NCI-H146 (cell line): ENCODE data around the gene GJD4.
A peak's percentile ranks its signal among the peaks of the same experiment; 100 is the strongest.

Experiments
- DNase-seq: peaks from one replicate; lab custom pipeline; 2025; lab: John Stamatoyannopoulos, UW

The GJD4 gene

DNA sequence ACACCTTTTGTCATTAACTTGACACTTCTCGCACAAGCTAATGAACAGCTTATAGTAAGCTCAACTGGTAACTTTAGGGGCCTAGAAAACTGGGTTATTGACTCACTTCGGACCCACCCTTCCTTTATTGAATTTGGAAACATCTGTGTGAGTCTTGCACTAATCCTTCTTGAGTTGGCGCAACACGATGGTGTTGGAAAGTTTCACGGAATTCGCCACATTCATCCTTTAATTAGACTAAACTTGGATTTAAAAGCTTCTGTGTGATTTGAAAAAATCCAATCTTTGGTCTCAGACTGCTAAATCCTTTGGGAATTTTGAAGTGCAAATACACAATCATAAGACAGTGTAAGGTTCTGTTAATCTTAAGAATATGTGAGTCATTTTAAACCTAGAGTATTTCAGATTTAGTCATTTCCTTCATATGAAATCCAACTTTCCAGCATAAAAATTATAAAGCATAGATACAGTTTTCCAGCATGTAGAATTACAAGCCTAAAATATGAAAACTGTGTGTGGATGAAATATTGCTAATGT, 21.9 kb downstream of the GJD4 start:
- no peak for DNase-seq

DNA sequence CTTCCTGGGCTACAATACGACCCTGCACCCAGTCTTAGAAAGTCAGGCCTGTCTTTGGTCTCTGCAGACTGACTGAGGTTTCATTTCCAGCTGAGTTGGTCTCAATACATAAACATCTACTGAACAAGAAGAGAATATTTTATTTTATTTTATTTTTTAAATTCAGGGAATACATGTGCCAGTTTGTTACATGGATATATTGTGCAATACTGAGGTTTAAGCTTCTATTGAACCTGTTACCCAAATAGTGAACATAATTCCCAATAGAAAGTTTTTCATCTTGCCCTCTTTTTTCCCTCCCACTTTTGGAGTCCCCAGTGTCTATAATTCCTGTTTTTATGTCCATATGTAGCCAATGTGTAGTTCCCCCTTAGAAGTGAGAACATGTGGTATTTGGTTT, 26.3 kb downstream of the GJD4 start:
- DNase-seq = no peak

DNA sequence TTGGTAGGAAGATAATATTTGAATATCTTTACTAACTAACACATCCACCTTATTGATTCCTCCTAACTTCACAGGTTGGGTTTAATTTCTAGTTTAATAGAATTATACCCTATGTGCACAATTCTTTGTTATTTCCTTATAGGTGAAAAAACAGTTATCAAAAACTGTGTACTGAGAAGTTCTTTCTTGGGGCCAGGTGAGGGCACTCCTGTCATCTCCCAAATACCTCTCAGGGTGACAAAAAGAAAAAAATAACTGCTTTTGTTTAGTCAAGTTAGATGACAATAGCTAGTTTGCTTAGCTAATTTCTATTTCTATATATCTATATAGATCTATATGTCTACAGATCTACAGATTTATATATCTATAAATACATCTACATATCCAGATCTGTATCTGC, 26.9 kb downstream of the GJD4 start:
- no peak for DNase-seq

DNA sequence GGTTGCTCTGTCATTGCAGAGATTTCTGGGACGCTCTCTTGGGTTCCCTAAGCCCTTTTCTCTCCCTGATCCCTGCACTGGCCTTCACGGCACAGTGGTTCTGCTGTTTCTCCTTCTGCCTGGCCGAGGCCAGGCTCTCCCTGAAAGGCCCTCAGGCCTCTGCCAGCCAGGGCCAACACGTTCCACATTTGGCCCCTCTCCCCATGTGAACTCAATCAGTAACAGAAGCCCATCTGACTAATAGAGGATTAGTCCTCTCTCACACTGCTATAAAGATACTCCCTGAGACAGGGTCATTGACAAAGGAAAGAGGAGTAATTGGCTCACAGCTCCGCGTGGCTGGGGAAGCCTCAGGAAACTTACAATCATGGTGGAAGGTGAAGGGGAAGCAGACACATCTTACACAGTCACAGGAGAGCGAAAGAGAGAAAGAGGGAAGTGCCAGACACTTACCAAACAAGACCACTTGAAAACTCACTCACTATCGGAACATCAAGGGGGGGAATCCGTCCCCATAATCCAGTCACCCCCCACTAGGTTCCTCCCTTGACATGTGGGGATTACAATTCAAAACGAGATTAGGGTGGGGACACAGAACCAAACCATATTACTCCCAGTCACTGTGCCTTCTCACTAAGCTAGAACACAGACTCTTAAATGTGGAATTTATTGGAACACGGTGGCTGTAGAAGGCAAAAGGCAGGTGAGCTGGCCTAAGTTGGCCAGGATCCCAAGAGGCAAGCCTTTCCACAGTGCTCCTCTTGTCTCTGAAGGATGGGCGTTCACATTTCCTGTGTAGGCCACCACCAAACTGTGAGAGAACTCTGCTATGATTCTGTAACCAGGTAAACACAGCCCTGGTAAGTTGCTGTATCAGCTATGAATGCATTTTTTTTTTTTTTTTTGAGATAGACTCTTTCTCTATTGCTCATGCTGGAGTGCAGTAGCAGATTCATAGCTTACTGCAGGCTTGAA, 28.2 kb downstream of the GJD4 start:
- no peak for DNase-seq

DNA sequence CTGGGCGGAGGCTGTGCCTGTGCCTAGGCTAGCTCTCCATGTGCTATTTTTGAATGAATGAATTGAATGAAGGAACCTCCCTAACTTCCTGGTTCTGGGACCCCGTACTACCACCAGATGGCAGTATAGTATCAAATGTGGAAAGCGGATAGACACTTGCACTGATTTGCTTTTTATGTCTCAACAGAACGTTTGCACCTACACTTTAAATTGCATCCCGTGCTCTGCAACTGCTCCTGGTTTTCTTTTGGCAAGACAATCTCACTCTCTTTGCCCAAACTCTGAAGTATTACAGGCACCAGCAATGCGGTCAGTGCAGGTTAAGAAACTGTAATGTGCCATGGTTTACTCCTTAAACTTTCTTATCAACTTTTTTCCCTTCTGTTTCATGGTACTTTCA, 30.4 kb downstream of the GJD4 start:
- DNase-seq = peak; percentile 37

DNA sequence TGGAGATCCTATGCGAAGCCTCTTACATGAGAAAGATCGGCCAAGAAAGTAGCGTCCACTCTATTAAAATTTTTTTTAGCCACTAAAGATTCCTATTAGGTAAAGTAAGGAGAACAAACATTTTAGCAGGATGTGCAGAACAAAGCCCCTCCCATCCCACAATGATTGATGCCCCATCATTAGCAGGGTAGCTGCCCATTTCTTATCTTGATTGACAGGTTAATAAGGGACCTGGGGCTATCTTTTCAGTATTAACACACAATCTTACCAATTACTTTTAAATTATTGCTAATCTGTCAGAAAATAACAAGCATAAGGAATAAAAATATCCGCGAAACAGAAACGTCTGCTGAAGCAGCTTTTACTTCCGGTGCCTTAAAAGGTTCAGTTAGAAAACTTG, 31.8 kb downstream of the GJD4 start:
- DNase-seq = no peak

DNA sequence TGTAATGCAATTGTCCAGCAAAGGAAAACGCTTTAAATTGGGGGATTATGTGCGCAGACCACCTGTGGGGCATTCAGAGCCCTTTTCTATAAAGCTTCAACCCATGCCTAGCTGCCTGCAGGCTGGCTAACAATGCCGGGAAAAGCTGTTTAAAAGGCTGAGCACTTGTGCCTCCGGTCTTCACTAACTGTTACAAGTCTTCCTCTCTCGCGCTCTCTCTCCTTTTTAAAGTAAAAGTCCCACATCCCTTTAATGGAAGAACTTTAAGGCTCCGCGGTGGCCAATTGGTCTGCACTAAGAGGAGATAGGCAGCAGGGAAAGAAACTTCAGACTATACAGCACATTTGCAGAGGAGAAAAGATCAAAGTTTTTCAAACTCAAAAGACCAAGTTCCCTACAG, 32.3 kb downstream of the GJD4 start:
- DNase-seq = no peak

DNA sequence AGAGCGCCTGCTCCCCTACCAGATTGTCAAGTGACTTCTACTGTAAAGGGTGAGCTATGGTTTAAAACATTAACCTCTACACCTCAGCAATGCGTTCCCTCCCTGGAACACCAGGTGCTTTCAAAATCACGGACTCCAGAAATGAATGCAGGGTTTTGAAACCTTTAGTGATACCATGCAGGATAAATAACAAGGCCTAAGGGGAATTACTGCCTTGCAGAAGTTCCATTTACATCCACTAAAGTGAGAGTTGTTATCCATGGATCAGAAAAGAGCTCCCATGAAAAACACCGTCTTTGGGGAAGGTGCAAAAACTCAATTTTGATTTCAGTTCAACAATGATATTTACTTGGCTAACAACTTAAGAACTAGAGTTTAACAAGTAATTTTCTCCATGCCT, 33.0 kb downstream of the GJD4 start:
- DNase-seq = no peak

DNA sequence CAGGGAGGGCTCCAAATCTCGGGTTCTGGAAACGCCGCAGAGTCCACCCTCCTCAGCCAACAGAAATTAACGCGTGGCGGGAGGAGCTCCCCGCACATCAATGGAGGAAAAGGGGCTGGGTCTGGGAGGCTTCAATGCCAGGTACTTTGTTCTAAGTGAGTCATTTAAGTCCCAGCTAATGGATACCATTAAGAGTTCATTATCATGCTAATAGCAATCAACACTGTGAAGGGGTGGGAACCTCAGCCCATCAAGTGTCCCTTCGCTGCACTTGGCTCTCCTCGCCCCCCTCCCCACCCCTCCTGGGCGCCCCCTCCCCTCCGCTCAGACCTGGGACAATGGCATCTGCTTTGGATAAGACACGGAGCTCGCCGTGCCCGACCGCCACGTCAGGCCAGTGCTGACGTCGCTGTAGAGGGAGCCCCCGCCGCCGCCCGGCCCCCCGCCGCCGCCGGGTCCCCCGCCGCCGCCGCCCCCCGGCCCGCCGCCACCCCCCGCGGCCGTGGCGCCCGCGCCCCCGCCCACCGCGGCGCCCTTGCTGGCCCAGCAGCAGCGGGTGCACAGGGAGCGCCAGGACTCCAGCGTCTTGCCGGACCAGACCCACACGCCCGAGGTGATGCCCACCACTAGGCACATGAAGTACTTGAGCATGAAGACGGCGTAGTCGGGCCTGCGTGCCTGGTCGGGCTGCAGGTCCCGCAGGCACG, 34.0 kb downstream of the GJD4 start:
- DNase-seq = no peak

DNA sequence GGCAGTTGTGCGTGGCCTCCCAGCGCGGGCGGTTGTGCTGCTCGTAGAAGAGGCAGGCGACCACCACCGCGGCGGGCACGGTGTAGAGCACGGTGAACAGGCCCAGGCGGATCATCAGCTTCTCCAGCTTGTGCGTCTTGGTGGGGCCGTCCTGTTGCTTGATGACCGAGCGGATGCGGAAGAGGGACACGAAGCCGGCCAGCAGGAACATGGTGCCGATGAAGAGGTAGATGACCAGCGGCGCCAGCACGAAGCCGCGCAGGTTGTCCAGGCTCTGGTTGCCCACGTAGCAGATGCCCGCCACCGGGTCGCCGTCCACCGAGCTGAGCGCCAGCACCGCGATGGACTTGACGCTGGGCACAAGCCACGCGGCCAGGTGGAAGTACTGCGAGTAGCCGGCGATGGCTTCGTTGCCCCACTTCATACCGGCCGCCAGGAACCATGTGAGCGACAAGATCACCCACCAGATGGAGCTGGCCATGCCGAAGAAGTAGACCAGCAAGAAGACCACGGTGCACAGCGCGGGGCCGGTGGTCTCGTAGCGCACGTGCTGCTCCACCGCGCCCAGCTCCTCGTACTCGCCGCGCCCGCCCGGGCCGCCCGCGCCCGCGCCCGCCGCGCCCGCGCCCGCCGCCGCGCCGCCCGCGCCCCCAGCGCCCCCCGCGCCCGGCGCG, 34.7 kb downstream of the GJD4 start:
- no peak for DNase-seq

DNA sequence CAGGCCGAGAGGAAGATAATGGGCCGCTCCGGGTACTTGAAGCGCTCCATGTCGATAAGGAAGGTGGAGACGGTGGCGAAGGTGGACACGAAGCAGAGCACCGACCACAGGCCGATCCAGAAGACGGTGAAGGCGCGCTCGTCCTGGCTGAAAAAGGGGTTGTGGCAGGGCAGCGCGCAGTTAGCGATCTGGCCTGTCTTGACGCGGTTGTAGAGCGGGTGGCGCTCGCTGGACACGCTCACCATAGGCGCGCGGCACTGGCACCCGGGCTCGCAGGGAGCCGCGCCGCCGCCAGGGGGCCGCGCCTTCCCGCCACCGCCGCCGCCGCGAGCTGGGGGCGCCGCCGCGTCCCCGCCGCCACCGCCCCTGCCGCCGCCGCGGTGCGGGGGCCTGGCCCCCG, 35.3 kb downstream of the GJD4 start:
- DNase-seq = peak; percentile 46

DNA sequence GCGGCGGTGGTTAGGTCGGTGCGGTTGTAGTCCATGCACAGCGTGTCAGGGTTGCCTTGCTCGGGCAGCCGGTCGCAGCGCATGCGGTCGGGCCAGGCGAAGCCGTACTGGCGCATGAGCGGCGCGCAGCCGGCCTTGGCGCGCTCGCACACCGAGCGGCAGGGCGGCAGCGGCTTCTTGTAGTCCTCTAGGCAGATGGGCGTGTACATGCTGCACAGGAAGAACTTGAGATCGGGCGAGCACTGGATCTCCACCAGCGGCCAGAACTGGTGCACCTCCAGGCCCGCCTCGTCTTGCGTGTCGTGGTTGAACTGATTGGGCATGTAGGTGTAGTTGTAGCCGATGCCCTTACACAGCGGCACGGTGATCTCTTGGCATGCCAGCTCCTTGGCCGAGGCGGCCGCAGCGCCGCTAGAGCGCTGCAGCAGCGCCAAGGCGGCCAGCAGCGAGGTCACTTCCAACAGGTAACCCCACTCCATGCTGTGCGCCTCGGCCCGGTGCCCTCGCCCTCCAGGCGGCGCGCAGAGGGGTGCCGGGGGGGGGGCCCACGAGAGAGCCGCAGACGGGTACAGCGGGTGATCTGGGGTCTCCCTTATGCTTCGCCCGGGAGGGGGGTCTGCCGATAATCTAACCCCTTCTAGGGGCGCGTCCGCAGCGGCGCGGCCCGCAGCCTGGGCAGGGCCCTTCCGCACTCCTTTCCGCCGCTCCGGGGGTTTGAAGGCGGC, 36.0 kb downstream of the GJD4 start:
- peak; percentile 77 for DNase-seq

DNA sequence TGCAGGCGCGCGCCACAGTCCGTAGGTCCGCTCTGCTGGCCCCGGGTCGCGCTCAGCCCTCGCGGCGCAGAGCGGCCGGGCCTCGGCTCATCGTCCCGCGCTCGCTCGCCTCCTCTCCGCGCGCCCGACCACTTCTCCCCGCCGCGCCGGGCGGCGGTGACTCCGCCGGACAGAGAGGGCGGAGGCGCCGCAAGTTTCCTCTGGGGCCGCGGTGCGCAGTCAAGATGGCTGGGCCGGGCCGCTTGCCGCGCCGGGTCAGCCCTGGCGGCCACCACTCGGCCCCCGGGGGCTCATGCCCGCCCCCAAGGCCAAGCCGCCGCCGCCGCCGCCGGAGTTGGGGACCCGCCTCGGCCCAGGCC, 36.5 kb downstream of the GJD4 start:
- DNase-seq = peak; percentile 44

DNA sequence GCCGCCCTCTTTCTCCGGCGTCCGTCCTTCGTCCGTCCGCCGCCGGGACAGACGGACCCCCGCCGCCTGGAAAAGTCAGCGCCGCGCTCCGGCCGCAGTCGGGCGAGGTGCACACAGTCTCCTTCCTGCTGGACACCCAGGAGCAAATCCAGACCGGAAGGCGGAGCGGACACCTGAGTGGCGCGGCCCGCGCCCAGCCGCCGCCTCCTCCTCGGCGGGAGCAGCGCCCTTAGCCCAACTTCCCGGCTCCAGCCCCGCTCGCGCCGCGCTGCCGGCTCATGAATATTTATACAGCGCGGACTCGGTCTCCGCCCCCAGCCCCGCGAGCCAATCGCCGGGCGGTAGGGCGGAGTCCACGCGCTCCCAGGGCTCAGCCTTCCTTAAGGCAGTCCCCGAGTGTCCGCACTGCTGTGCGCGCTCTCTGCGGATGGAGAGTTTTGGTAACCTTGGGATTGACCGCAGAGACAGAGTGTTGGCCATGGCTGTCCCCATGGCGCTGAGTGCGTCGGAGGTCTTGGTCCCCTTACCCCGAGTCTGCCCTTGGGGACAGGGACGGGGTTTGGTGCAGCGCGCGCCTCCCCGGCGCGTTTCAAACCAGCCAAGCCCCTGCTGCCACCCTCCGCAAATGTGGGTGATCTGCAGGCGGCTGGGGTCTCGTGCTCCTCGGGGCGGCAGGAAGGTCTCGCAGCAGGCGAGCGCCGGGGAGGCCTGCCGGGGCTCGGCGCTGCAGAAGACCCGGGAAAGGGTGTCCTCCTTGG, 37.1 kb downstream of the GJD4 start, which contains the start of gene FZD8:
Gene FZD8, minus strand, starts transcription at position 262 of the 758 bp plus-strand sequence. CDS start 867 bp downstream, outside the sequence.
- peak; percentile 82 for DNase-seq

DNA sequence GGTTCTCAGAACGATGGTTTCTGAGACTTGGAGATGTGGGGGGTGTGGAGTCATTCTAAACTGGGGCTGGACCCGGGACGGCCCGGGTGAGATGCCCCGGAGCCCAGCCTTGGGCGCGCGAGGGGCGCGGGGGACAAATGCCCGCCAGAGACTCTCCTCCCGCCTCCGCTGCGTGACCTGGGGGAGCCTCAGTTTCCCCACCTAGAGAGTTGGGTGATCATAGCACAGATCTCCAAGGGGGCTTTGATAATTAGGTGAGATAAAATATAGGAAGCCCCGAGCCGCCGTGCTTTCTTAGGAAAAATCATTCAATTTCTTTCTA, 37.6 kb downstream of the GJD4 start:
- no peak for DNase-seq

DNA sequence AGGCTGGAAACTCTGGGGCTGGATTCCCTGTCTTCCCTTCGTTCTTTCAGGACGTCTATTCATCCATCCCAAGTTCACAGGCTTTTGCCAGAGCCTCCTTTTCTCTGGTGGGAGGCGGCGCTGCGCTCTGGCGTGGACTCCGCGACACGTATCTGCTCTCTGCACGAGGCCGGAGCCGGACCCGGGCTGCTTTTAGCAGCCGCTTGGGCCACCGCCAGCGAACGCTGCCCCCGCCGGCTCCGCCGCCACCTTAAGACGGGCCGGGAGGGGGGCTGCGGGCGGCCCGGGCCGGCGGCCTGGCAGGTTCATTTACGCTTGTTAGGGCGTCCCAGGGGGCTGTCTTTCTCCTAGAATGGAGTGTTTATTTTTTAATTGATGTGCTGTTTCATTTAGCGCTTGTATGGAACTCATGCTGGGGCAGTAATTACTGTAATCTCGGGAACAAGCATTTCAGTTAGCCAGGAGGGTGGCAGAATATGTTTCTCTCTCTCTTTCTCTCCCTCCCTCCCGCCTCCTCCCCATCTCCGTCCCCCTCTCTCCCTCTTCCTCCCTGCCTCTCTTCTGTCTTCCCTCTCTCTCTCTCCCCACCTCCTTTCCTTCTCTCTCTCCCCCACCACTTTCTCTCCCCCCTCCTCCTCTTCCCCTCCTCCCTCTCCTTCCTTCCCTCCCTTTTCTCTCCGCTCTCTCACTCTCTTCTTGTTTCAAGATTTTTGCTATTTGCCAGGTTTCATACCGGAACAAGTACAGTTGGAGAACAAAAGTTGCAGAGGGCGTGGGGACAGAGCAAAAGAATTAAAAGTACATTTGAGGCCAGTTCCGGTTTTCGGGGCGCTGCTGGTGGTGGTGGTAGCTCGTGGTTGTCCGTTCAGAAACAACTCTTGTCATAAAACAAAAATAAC, 38.3 kb downstream of the GJD4 start:
- peak; percentile 91 for DNase-seq

DNA sequence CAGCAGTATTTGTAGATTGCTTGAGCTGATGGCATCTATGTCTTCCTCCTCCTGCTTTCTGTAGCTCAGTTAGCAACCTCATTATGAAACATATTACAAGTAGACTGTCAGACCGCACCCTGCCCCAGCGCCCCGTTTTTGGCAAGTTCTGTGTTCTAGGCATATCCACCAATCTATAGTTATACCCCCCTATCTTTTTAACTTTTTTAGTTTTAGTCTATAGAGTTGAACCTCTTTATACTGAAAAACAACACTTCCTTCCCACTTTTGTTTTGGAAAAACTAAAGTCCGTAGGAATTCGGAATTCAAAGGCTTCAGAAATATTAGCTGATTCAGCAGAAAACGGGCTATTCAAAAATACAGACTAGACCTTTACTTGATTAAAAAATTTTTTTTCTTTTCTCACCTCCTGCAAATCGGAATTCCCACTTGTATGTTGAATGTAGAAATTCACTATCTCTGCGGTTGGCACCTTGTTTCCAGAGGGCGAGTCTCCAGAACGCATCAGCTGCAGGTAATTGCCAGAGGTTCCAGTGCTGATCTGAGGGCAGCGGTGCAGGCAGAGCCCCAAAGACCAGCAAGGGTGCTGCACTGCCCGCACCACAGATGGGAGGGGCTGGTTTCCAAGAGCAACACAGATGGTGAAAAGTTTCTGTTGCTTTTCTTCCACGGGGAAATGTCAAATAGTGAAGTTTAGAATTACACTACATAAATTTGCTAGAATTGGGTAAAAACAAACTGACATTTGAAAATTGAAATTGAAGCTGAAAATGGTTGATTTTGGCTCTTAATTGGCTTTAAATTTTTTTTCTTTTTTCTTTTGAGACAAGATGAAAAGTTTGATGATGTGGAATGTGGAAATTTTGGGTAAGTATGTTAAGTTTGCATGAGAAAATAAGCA, 39.2 kb downstream of the GJD4 start:
- DNase-seq = no peak

DNA sequence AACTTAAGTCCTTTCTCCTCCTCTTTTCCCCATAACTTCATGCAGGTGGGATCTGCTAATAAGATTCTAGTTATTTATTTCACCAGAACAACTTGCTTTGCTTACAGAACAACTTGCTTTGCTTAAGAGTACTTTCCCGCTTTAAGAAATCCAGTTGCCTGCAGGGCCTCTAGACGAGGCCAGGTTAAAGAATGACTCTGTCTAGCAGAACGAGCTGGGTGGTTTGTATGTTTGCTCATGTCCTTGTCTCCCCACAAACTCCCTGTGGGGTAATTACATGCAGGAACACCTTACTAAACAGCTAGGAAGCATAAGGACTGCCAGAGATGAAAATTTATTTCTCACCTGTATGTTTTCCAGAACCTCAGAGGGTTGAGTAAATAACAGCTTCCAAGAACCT, 45.8 kb downstream of the GJD4 start:
- DNase-seq = no peak

DNA sequence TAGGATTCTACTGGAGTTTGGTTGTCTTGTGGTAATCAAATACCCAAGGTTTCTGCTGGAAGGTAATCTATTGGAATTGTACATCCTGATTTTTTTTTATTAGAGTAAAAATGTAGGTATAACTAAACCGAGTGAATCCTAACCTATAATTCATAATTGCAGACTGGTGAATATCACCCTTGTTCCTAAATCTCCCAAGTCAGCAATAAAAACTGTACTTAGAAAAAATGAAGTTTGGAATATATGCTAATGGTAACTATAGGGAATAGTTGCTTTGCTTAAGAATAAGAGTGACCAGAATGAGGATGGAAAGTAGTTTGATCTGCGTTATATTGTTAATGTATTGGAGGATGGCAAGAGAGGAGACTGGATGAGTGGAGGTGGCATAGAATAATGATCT, 47.7 kb downstream of the GJD4 start:
- no peak for DNase-seq
